Trophoblast cell (in vitro differentiated cells and primary cell): ENCODE measurements around the gene PCDHA13. TPM values are rescaled to one million over a fixed set of nuclear protein-coding genes. Genes with fewer than 3 reads are reported as not detected.
"Not testable (repeated sequence)": the region's sequence is repeated elsewhere in the genome, so short reads cannot be mapped to it uniquely, and the experiment has no call there.

Source experiments
- DNase-seq, 2 donors: peaks; one replicate each; pipeline ENCODE4 v3.0.0-alpha.2; 2016
- H2AFZ ChIP-seq: 2 replicates; pipeline ENCODE4 v1.6.1; 2013; ENCODE audit warnings: low read length, moderate library complexity, mild to moderate bottlenecking; ENCODE audit not compliant: insufficient read depth, poor library complexity
- H2AK5ac ChIP-seq: 2 replicates; pipeline ENCODE4 v1.6.1; 2013; ENCODE audit warnings: mild to moderate bottlenecking, low read length
- H2BK120ac ChIP-seq: 2 replicates; pipeline ENCODE4 v1.6.1; 2013; ENCODE audit warnings: low read length, mild to moderate bottlenecking, moderate library complexity; ENCODE audit not compliant: insufficient read depth, poor library complexity
- H2BK12ac ChIP-seq: 2 replicates; pipeline ENCODE4 v1.6.1; 2013; ENCODE audit warnings: mild to moderate bottlenecking, low read length, moderate library complexity
- H2BK5ac ChIP-seq: 2 replicates; pipeline ENCODE4 v1.6.1; 2013; ENCODE audit warnings: low read length, low read depth, moderate library complexity, mild to moderate bottlenecking; ENCODE audit not compliant: poor library complexity
- H3K14ac ChIP-seq: 2 replicates; pipeline ENCODE4 v1.6.1; 2013; ENCODE audit warnings: mild to moderate bottlenecking, low read length
- H3K18ac ChIP-seq: 2 replicates; pipeline ENCODE4 v1.6.1; 2013; ENCODE audit warnings: mild to moderate bottlenecking, low read length
- H3K23ac ChIP-seq: 2 replicates; pipeline ENCODE4 v1.6.1; 2013; ENCODE audit warnings: low read length
- H3K27ac ChIP-seq: 2 replicates; pipeline ENCODE4 v1.5.1; 2013; ENCODE audit warnings: low read depth, mild to moderate bottlenecking, inconsistent platforms, low read length, moderate library complexity
- H3K27me3 ChIP-seq: 2 replicates; pipeline ENCODE4 v1.6.1; 2013; ENCODE audit warnings: inconsistent platforms, mild to moderate bottlenecking, low read length, moderate library complexity; ENCODE audit not compliant: insufficient read depth
- H3K36me3 ChIP-seq, 2 experiments: 1 replicate in 1 of 2; 2 replicates in 1 of 2; pipeline ENCODE4 v1.6.1; 2013; ENCODE audit warnings: low read length in 2 of 2, mild to moderate bottlenecking in 2 of 2, moderate library complexity in 1 of 2; ENCODE audit not compliant: insufficient read depth in 2 of 2, control insufficient read depth in 1 of 2
- H3K4ac ChIP-seq: 2 replicates; pipeline ENCODE4 v1.6.1; 2013; ENCODE audit warnings: low read depth, mild to moderate bottlenecking, low read length, moderate library complexity
- H3K4me1 ChIP-seq, 2 experiments: 1 replicate in 1 of 2; 2 replicates in 1 of 2; pipeline ENCODE4 v1.6.1; 2013; ENCODE audit warnings: low read length in 2 of 2, mild to moderate bottlenecking in 2 of 2, moderate library complexity in 1 of 2; ENCODE audit not compliant: insufficient read depth in 2 of 2, control insufficient read depth in 1 of 2
- H3K4me2 ChIP-seq: 2 replicates; pipeline ENCODE4 v1.6.1; 2013; ENCODE audit warnings: inconsistent platforms, mild to moderate bottlenecking, low read length, moderate library complexity
- H3K4me3 ChIP-seq: 2 replicates; pipeline ENCODE4 v1.5.1; 2013; ENCODE audit warnings: mild to moderate bottlenecking, low read depth, low read length, inconsistent platforms
- H3K79me1 ChIP-seq: one replicate; pipeline ENCODE4 v1.6.1; 2013; ENCODE audit warnings: low read length
- H3K79me2 ChIP-seq: 2 replicates; pipeline ENCODE4 v1.6.1; 2013; ENCODE audit warnings: low read length, mild to moderate bottlenecking; ENCODE audit not compliant: control insufficient read depth, insufficient read depth, poor library complexity
- H3K9ac ChIP-seq: 2 replicates; pipeline ENCODE4 v1.6.1; 2013; ENCODE audit warnings: mild to moderate bottlenecking, low read length
- H3K9me3 ChIP-seq: 2 replicates; pipeline ENCODE4 v1.6.1; 2013; ENCODE audit warnings: low read depth, mild to moderate bottlenecking, control low read depth, inconsistent platforms, low read length; ENCODE audit not compliant: insufficient read depth
- H4K12ac ChIP-seq: 2 replicates; pipeline ENCODE4 v1.6.1; 2013; ENCODE audit warnings: low read depth, mild to moderate bottlenecking, low read length, moderate library complexity
- H4K8ac ChIP-seq: 2 replicates; pipeline ENCODE4 v1.6.1; 2013; ENCODE audit warnings: low read depth, mild to moderate bottlenecking, low read length, moderate library complexity
- H4K91ac ChIP-seq: one replicate; pipeline ENCODE4 v1.6.1; 2013; ENCODE audit warnings: low read depth, mild to moderate bottlenecking, low read length, moderate library complexity
- WGBS: extraction: QIAGEN DNeasy Blood & Tissue Kit; methylation state at CpG from one replicate; pipeline ENCODE4 v1.1.7; 2013; ENCODE audit warnings: missing lambda C conversion rate; ENCODE audit not compliant: insufficient read length, insufficient coverage; ENCODE audit errors: extremely low coverage; 5-methylcytosine and 5-hydroxymethylcytosine counted together
- polyA plus RNA-seq: library from polyadenylated mRNA; stranded (reverse); fragments of 200-250 nt; gene quantifications from 2 replicates; pipeline ENCODE4 v1.2.3, GENCODE V29; 2013

Gene PCDHA13, protein sequence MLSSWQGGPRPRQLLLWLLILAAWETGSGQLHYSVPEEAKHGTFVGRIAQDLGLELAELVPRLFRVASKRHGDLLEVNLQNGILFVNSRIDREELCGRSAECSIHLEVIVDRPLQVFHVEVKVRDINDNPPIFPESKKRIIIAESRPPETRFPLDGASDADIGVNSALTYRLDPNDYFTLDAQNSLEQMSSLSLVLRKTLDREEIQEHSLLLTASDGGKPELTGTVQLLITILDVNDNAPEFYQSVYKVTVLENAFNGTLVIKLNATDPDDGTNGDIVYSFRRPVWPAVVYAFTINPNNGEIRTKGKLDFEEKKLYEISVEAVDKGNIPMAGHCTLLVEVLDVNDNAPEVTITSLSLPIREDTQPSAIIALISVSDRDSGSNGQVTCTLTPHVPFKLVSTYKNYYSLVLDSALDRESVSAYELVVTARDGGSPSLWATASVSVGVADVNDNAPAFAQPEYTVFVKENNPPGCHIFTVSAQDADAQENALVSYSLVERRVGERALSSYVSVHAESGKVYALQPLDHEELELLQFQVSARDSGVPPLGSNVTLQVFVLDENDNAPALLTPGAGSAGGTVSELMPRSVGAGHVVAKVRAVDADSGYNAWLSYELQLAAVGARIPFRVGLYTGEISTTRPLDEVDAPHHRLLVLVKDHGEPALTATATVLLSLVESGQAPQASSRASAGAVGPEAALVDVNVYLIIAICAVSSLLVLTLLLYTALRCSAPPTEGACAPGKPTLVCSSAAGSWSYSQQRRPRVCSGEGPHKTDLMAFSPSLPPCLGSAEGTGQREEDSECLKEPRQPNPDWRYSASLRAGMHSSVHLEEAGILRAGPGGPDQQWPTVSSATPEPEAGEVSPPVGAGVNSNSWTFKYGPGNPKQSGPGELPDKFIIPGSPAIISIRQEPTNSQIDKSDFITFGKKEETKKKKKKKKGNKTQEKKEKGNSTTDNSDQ
- polyA plus RNA-seq = 0.06 and 0.07 TPM in 2 replicates

DNA sequence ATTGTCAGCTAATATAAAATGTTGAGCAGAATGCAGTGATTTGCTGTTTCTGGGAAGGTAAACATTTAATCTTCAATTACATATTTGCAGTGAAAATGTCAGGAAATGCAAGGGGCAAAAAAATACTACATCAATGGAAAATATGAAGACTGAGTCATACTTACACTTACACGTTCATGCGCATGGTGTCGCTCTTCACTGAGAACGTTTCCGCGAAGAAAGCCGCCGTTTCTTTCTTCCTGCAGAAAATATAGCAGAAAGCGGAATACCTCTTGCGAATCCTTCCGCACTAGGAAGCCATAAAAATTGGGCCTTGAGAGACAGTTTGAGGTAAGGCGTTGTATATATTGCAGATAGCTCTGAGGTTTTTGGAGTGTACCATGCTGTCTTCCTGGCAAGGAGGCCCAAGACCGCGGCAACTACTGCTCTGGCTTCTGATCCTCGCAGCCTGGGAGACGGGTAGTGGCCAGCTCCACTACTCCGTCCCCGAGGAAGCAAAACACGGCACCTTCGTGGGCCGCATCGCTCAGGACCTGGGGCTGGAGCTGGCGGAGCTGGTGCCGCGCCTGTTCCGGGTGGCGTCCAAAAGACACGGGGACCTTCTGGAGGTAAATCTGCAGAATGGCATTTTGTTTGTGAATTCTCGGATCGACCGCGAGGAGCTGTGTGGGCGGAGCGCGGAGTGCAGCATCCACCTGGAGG lies at the start of gene PCDHA13:
TSS of gene PCDHA13 (plus strand) at position 236 of the 702 bp plus-strand sequence. CDS start at position 381, 145 bp downstream.
- Histone ChIP-seq H4K8ac (no peak within 1 kb of the TSS), H2AK5ac (no peak within 1 kb of the TSS), H3K18ac (no peak within 1 kb of the TSS), H3K14ac (no peak within 1 kb of the TSS), H3K4ac (no peak within 1 kb of the TSS), H3K79me2 (no peaks in the 10 kb centered on the region), H3K4me3 (no peak within 1 kb of the TSS), H3K27me3 (no peaks in the 10 kb centered on the region), H3K9me3 (peaks cover 2% of the 10 kb centered on the region), H2BK5ac (no peak within 1 kb of the TSS), H3K36me3 (peaks cover 6 to 14% of the 10 kb centered on the region in 2 experiments), H2BK12ac (no peak within 1 kb of the TSS), H4K12ac (no peak within 1 kb of the TSS), H3K4me1 (no peaks in the 10 kb centered on the region), H3K23ac (no peak within 1 kb of the TSS), H4K91ac (no peak within 1 kb of the TSS), H3K27ac (no peak within 1 kb of the TSS), H3K9ac (no peak within 1 kb of the TSS), H3K4me2 (no peak within 1 kb of the TSS), H2AFZ (no peak within 1 kb of the TSS), H3K79me1 (no peaks in the 10 kb centered on the region), H2BK120ac (no peak within 1 kb of the TSS)
- DNase-seq = no peak
- no CpG with 5 or more reads among the region's 35 CpGs for WGBS

DNA sequence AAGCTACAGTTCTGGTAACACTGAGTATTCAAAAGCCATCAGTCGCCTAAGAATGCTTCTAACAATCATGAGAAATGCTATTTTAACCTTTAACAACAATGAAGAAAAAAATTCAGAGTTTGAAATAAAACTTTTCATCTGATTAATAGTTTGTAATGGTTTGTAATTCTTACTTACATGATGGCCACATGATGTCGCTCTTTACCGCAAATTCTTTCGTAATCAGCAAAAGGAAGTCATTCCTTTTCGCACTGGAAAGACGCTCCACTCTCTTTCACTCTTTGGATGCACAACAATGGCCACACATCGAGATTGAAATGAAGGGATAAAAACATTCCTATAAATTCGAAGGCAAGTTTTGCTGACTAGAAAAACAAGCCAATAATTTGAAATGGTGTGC lies 47.9 kb upstream of the PCDHA13 start, which contains the start of gene PCDHA7:
TSS of gene PCDHA7 (plus strand) at position 277 of the 400 bp plus-strand sequence. CDS start at position 392, 115 bp downstream.
- H3K27ac ChIP-seq = no peak within 1 kb of the TSS
- no peak within 1 kb of the TSS for H4K12ac ChIP-seq
- H3K4me2 ChIP-seq = no peak within 1 kb of the TSS
- no peaks in the 10 kb centered on the region for H3K27me3 ChIP-seq
- H2AFZ ChIP-seq = no peak within 1 kb of the TSS
- H3K4me3 ChIP-seq = no peak within 1 kb of the TSS
- no peak within 1 kb of the TSS for H3K23ac ChIP-seq
- no peak within 1 kb of the TSS for H2BK5ac ChIP-seq
- H3K18ac ChIP-seq = no peak within 1 kb of the TSS
- WGBS = no CpG with 5 or more reads among the region's 8 CpGs
- no peak within 1 kb of the TSS for H2AK5ac ChIP-seq
- peaks cover 8 to 9% of the 10 kb centered on the region in 2 experiments for H3K36me3 ChIP-seq
- H3K9ac ChIP-seq = peak within 1 kb of the TSS; percentile 53
- no peak within 1 kb of the TSS for H2BK120ac ChIP-seq
- no peak within 1 kb of the TSS for H4K8ac ChIP-seq
- H2BK12ac ChIP-seq = no peak within 1 kb of the TSS
- no peak within 1 kb of the TSS for H4K91ac ChIP-seq
- H3K4me1 ChIP-seq = no peaks in the 10 kb centered on the region
- H3K14ac ChIP-seq = no peak within 1 kb of the TSS
- H3K79me2 ChIP-seq = no peaks in the 10 kb centered on the region
- no peak within 1 kb of the TSS for H3K4ac ChIP-seq
- DNase-seq = no peak
- no peaks in the 10 kb centered on the region for H3K79me1 ChIP-seq
- peaks cover 18% of the 10 kb centered on the region for H3K9me3 ChIP-seq

DNA sequence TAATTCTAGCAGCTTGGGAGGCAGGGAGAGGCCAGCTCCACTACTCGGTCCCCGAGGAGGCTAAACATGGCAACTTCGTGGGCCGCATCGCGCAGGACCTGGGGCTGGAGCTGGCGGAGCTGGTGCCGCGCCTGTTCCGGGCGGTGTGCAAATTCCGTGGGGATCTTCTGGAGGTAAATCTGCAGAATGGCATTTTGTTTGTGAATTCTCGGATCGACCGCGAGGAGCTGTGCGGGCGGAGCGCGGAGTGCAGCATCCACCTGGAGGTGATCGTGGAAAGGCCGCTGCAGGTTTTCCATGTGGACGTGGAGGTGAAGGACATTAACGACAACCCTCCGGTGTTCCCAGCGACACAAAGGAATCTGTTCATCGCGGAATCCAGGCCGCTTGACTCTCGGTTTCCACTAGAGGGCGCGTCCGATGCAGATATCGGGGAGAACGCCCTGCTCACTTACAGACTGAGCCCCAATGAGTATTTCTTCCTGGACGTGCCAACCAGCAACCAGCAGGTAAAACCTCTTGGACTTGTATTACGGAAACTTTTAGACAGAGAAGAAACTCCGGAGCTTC lies 47.4 kb upstream of the PCDHA13 start:
- no CpG with 5 or more reads among the region's 38 CpGs for WGBS
- not testable (repeated sequence) for H3K14ac ChIP-seq

More for the DNA sequence above, 47.4 kb upstream of the PCDHA13 start:
- Histone ChIP-seq H3K9me3 (peaks cover 16% of the 10 kb centered on the region), H3K9ac (peak overlapping the region; percentile 53)
- H3K23ac ChIP-seq, H3K18ac ChIP-seq, DNase-seq, H3K79me2 ChIP-seq, H2BK12ac ChIP-seq, H3K4me3 ChIP-seq, H3K36me3 ChIP-seq, H4K12ac ChIP-seq, H3K79me1 ChIP-seq, H3K4me2 ChIP-seq, H2BK120ac ChIP-seq, H3K4ac ChIP-seq, H3K4me1 ChIP-seq, H3K27me3 ChIP-seq, H3K27ac ChIP-seq, H2AK5ac ChIP-seq, H4K91ac ChIP-seq, H2AFZ ChIP-seq, H2BK5ac ChIP-seq, H4K8ac ChIP-seq: not testable (repeated sequence)
